ENCODE data around the gene CELSR1.
"Not testable (repeated sequence)": the region's sequence is repeated elsewhere in the genome, so short reads cannot be mapped to it uniquely, and the experiment has no call there.

The CELSR1 gene

GRCh38 chr22:46532416-46532815 is 5.0 kb downstream of the CELSR1 start:
- DNase-seq (ENCODE audit: low spot score), result no peak

GRCh38 chr22:46531581-46532175 is 5.7 kb downstream of the CELSR1 start:
- DNase-seq (ENCODE audit: low spot score), result no peak

- DNase-seq (ENCODE audit: low spot score), result no peak
Measured at GRCh38 chr22:46528121-46528610, 9.3 kb downstream of the CELSR1 start.

- DNase-seq (ENCODE audit: low spot score), result no peak
Measured at GRCh38 chr22:46526244-46526839, 11.1 kb downstream of the CELSR1 start.

- no peak for DNase-seq (ENCODE audit: low spot score)
Measured at GRCh38 chr22:46525389-46526243, 11.8 kb downstream of the CELSR1 start.

GRCh38 chr22:46524203-46524740 is 13.1 kb downstream of the CELSR1 start:
- no peak for DNase-seq (ENCODE audit: low spot score)

- DNase-seq (ENCODE audit: low spot score), result no peak
Measured at GRCh38 chr22:46522797-46523196, 14.6 kb downstream of the CELSR1 start.

- no peak for DNase-seq (ENCODE audit: low spot score)
Measured at GRCh38 chr22:46521994-46522393, 15.4 kb downstream of the CELSR1 start.

GRCh38 chr22:46520880-46521279 is 16.5 kb downstream of the CELSR1 start:
- no peak for DNase-seq (ENCODE audit: low spot score)

- no peak for DNase-seq (ENCODE audit: low spot score)
Measured at GRCh38 chr22:46519377-46519776, 18.0 kb downstream of the CELSR1 start.

GRCh38 chr22:46518542-46519325 is 18.7 kb downstream of the CELSR1 start:
- no peak for DNase-seq (ENCODE audit: low spot score)

GRCh38 chr22:46518038-46518437 is 19.4 kb downstream of the CELSR1 start:
- DNase-seq (ENCODE audit: low spot score), result no peak

- DNase-seq (ENCODE audit: low spot score), result no peak
Measured at GRCh38 chr22:46517255-46517761, 20.1 kb downstream of the CELSR1 start.

GRCh38 chr22:46516638-46517037 is 20.8 kb downstream of the CELSR1 start:
- no peak for DNase-seq (ENCODE audit: low spot score)

- not testable (repeated sequence) for DNase-seq (ENCODE audit: low spot score)
Measured at GRCh38 chr22:46516112-46516487, 21.3 kb downstream of the CELSR1 start.

GRCh38 chr22:46515208-46516111 is 22.0 kb downstream of the CELSR1 start:
- no peak for DNase-seq (ENCODE audit: low spot score)

- DNase-seq (ENCODE audit: low spot score), result no peak
Measured at GRCh38 chr22:46514592-46515207, 22.7 kb downstream of the CELSR1 start.

- no peak for DNase-seq (ENCODE audit: low spot score)
Measured at GRCh38 chr22:46513908-46514550, 23.4 kb downstream of the CELSR1 start.

- DNase-seq (ENCODE audit: low spot score), result no peak
Measured at GRCh38 chr22:46512683-46513082, 24.7 kb downstream of the CELSR1 start.

- DNase-seq (ENCODE audit: low spot score), result no peak
Measured at GRCh38 chr22:46512039-46512370, 25.4 kb downstream of the CELSR1 start.
